H9 (cell line): ENCODE data around the gene RNF8. TPM values are rescaled to one million over a fixed set of nuclear protein-coding genes. Genes with fewer than 3 reads are reported as not detected.

ENCODE experiments used
- DNase-seq: peaks from one replicate; pipeline ENCODE4 v3.0.0-alpha.2; 2017
- H2AFZ ChIP-seq: one replicate; pipeline ENCODE4 v1.6.1; 2013; ENCODE audit warnings: mild to moderate bottlenecking, low read length, control low read depth, moderate library complexity
- H2AK5ac ChIP-seq: 2 replicates; pipeline ENCODE4 v1.6.1; 2013; ENCODE audit warnings: low read length, control low read depth, mixed read lengths; ENCODE audit not compliant: insufficient read length
- H2BK120ac ChIP-seq: one replicate; pipeline ENCODE4 v1.6.1; 2013; ENCODE audit warnings: low read depth, mild to moderate bottlenecking, low read length, control low read depth, inconsistent platforms; ENCODE audit not compliant: poor library complexity, severe bottlenecking
- H2BK12ac ChIP-seq: 2 replicates; pipeline ENCODE4 v1.6.1; 2013; ENCODE audit warnings: low read length, control low read depth, mixed read lengths, low read depth; ENCODE audit not compliant: insufficient read length
- H2BK15ac ChIP-seq: 2 replicates; pipeline ENCODE4 v1.6.1; 2013; ENCODE audit warnings: low read depth, low read length, control low read depth
- H2BK20ac ChIP-seq: one replicate; pipeline ENCODE4 v1.6.1; 2013; ENCODE audit warnings: low read depth, mild to moderate bottlenecking, low read length, control low read depth, inconsistent platforms; ENCODE audit not compliant: poor library complexity, severe bottlenecking
- H2BK5ac ChIP-seq: 2 replicates; pipeline ENCODE4 v1.6.1; 2013; ENCODE audit warnings: low read length, control low read depth, mixed read lengths; ENCODE audit not compliant: insufficient read length
- H3K14ac ChIP-seq: 2 replicates; pipeline ENCODE4 v1.6.1; 2013; ENCODE audit warnings: low read length, control low read depth; ENCODE audit not compliant: insufficient read depth
- H3K18ac ChIP-seq: 2 replicates; pipeline ENCODE4 v1.6.1; 2013; ENCODE audit warnings: low read depth, mild to moderate bottlenecking, mixed read lengths, low read length, control low read depth; ENCODE audit not compliant: insufficient read length
- H3K23ac ChIP-seq: 2 replicates; pipeline ENCODE4 v1.6.1; 2013; ENCODE audit warnings: low read length, control low read depth, mixed read lengths, low read depth; ENCODE audit not compliant: insufficient read length
- H3K23me2 ChIP-seq: 2 replicates; pipeline ENCODE4 v1.6.1; 2013; ENCODE audit warnings: low read depth, mild to moderate bottlenecking, mixed read lengths, low read length, control low read depth; ENCODE audit not compliant: insufficient read length, poor library complexity, severe bottlenecking
- H3K27ac ChIP-seq: 2 replicates; pipeline ENCODE4 v1.5.1; 2013; ENCODE audit warnings: low read length, control low read depth, mixed read lengths, low read depth; ENCODE audit not compliant: insufficient read length
- H3K27me3 ChIP-seq: 2 replicates; pipeline ENCODE4 v1.6.1; 2013; ENCODE audit warnings: low read length, control low read depth, inconsistent platforms; ENCODE audit not compliant: insufficient read depth
- H3K4ac ChIP-seq: 2 replicates; pipeline ENCODE4 v1.6.1; 2013; ENCODE audit warnings: low read depth, mild to moderate bottlenecking, control low read depth, inconsistent platforms, low read length, moderate library complexity
- H3K4me1 ChIP-seq: 2 replicates; pipeline ENCODE4 v1.6.1; 2013; ENCODE audit warnings: low read length, control low read depth, inconsistent platforms; ENCODE audit not compliant: insufficient read depth
- H3K4me2 ChIP-seq: 2 replicates; pipeline ENCODE4 v1.6.1; 2013; ENCODE audit warnings: low read length, control low read depth, mixed read lengths; ENCODE audit not compliant: insufficient read length, insufficient read depth
- H3K56ac ChIP-seq: 2 replicates; pipeline ENCODE4 v1.6.1; 2013; ENCODE audit warnings: low read depth, mild to moderate bottlenecking, mixed read lengths, low read length, control low read depth; ENCODE audit not compliant: insufficient read length
- H3K79me1 ChIP-seq: 2 replicates; pipeline ENCODE4 v1.6.1; 2013; ENCODE audit warnings: low read depth, mild to moderate bottlenecking, moderate library complexity, low read length, control low read depth, inconsistent platforms; ENCODE audit not compliant: insufficient read depth, poor library complexity, severe bottlenecking
- H3K79me2 ChIP-seq: 2 replicates; pipeline ENCODE4 v1.6.1; 2013; ENCODE audit warnings: low read length, control low read depth, inconsistent platforms; ENCODE audit not compliant: insufficient read depth
- H3K9ac ChIP-seq: 2 replicates; pipeline ENCODE4 v1.6.1; 2013; ENCODE audit warnings: low read length, control low read depth, mixed read lengths; ENCODE audit not compliant: insufficient read length; ENCODE audit errors: extremely low read depth
- H3K9me3 ChIP-seq: one replicate; pipeline ENCODE4 v1.6.1; 2013; ENCODE audit warnings: low read depth, low read length, inconsistent platforms; ENCODE audit not compliant: control insufficient read depth
- H3T11ph ChIP-seq: one replicate; pipeline ENCODE4 v1.6.1; 2013; ENCODE audit warnings: mild to moderate bottlenecking, low read length, control low read depth, inconsistent platforms
- H4K20me1 ChIP-seq: one replicate; pipeline ENCODE4 v1.6.1; 2013; ENCODE audit not compliant: control insufficient read depth, insufficient read length, insufficient read depth
- H4K5ac ChIP-seq: 2 replicates; pipeline ENCODE4 v1.6.1; 2013; ENCODE audit warnings: low read depth, mild to moderate bottlenecking, mixed read lengths, low read length, control low read depth; ENCODE audit not compliant: insufficient read length
- H4K8ac ChIP-seq: replicated peaks from 2 replicates; pipeline ENCODE4 v1.6.1; 2013; ENCODE audit warnings: low read length, control low read depth, mixed read lengths, low read depth; ENCODE audit not compliant: insufficient read length
- H4K91ac ChIP-seq: 2 replicates; pipeline ENCODE4 v1.6.1; 2013; ENCODE audit warnings: low read depth, mild to moderate bottlenecking, moderate library complexity, mixed read lengths, low read length, control low read depth; ENCODE audit not compliant: insufficient read length
- H3K27ac Mint-ChIP-seq, 3 experiments: 2 replicates in 2 of 3; 3 replicates in 1 of 3; pipeline ENCODE4 v1.8.0; 2020 to 2021; ENCODE audit warnings: mixed read lengths in 3 of 3, mild to moderate bottlenecking in 1 of 3, moderate library complexity in 1 of 3
- H3K27me3 Mint-ChIP-seq: 2 replicates; pipeline ENCODE4 v1.8.0; 2021; ENCODE audit warnings: low read depth, mild to moderate bottlenecking, moderate library complexity, mixed read lengths
- H3K36me3 Mint-ChIP-seq, 3 experiments: 2 replicates in 2 of 3; 3 replicates in 1 of 3; pipeline ENCODE4 v1.8.0; 2020 to 2021; ENCODE audit warnings: low read depth in 3 of 3, mixed read lengths in 3 of 3; ENCODE audit not compliant: insufficient read depth in 1 of 3
- H3K4me1 Mint-ChIP-seq, 2 experiments: 2 replicates each; pipeline ENCODE4 v1.8.0; 2020; ENCODE audit warnings: mixed read lengths in 2 of 2
- H3K4me3 Mint-ChIP-seq, 2 experiments: 2 replicates in 1 of 2; 3 replicates in 1 of 2; pipeline ENCODE4 v1.8.0; 2020 to 2021; ENCODE audit warnings: mild to moderate bottlenecking in 2 of 2, mixed read lengths in 2 of 2, moderate library complexity in 1 of 2
- H3K9me3 Mint-ChIP-seq, 2 experiments: 2 replicates in 1 of 2; 3 replicates in 1 of 2; pipeline ENCODE4 v1.8.0; 2020; ENCODE audit warnings: mild to moderate bottlenecking in 2 of 2, mixed read lengths in 2 of 2, moderate library complexity in 1 of 2
- CTCF ChIP-seq: fragments of 200-600 bp; sonication (generic); conservative IDR thresholded peaks from 3 replicates; pipeline ENCODE4 v1.8.0; 2021; ENCODE audit warnings: antibody characterized with exemption, mild to moderate bottlenecking
- WGBS: extraction: QIAGEN DNeasy Blood & Tissue Kit; methylation state at CpG from one replicate; pipeline ENCODE4 v1.1.7; 2013; ENCODE audit warnings: missing lambda C conversion rate, low lambda C conversion rate, mixed read lengths; ENCODE audit not compliant: insufficient read length; ENCODE audit errors: extremely low coverage; 5-methylcytosine and 5-hydroxymethylcytosine counted together
- total RNA-seq: library from RNA; stranded (reverse); gene quantifications from 2 replicates; pipeline ENCODE4 v1.2.1, GENCODE V29; 2021

Gene RNF8
- total RNA-seq, 1 experiment from 2014 or later = 34.7 TPM

DNA sequence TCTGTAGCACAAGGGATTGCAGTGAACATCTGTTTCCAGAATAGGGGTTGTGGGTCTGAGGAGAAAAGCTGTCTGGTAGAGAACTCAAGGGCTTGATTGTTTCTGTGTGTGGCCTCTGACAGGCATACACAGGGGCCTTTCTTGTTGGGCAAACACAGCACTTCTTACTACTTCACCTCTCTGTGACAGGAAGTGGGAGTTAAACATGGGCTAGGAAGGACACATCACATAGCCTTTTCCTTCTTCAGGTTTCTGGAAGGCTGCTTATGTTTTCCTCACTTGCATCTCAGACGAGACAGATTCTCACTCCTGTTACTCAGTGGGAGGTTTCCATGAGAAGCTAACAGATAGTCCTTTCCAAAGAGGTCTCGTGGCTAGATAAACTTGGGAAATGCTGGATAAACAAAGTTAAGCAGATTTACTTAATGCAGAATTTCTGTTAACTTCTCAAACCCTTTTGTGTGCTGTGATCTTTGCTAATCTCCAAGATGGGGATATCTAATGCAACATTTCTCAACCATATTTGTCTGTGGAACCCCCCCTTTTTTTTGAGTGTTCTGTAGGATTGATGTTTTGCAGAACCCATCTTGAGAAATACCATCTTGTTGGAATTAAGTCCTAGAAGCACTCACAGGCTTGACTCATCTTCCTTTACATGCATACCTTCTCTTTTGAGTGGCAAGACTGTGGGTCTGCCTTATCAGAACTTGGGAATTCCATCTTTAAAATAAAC lies 41.9 kb upstream of the RNF8 start:
- peak overlapping the region in 2 of 3 experiments; percentile 8 to 66; a peak in 2 of 7 replicates for H3K27ac Mint-ChIP-seq
- TF ChIP-seq CTCF = no peak
- no peak overlapping the region for H4K91ac ChIP-seq

More for the DNA sequence above, 41.9 kb upstream of the RNF8 start:
- Histone ChIP-seq H3K4me1 (no peaks in the 10 kb centered on the region), H3K14ac (no peak overlapping the region), H4K8ac (no peak overlapping the region), H4K20me1 (no peaks in the 10 kb centered on the region), H4K5ac (no peak overlapping the region), H3K9me3 (no peaks in the 10 kb centered on the region), H3K23me2 (no peaks in the 10 kb centered on the region), H3K56ac (no peak overlapping the region), H3K27ac (no peak overlapping the region), H2BK20ac (no peak overlapping the region), H3K9ac (no peak overlapping the region), H2BK120ac (no peak overlapping the region), H2BK15ac (no peak overlapping the region), H3K23ac (no peak overlapping the region), H3K79me1 (no peaks in the 10 kb centered on the region), H2AFZ (no peak overlapping the region), H3K79me2 (no peaks in the 10 kb centered on the region), H3T11ph (no peak overlapping the region), H3K4me2 (no peak overlapping the region), H2BK5ac (no peak overlapping the region), H2BK12ac (no peak overlapping the region), H2AK5ac (no peak overlapping the region), H3K4ac (no peak overlapping the region), H3K27me3 (no peaks in the 10 kb centered on the region), H3K18ac (no peak overlapping the region)
- H3K36me3 Mint-ChIP-seq = peaks cover 2 to 25% (median 22%) of the 10 kb centered on the region in 3 experiments
- no peak for DNase-seq
- H3K9me3 Mint-ChIP-seq = no peaks in the 10 kb centered on the region; a peak in 1 of 5 replicates
- no CpG with 5 or more reads among the region's 2 CpGs for WGBS
- no peaks in the 10 kb centered on the region; a peak in 1 of 4 replicates for H3K4me1 Mint-ChIP-seq
- H3K27me3 Mint-ChIP-seq = no peaks in the 10 kb centered on the region
- no peak overlapping the region for H3K4me3 Mint-ChIP-seq
